ENCODE data around the gene SELL. TPM values are rescaled to one million over a fixed set of nuclear protein-coding genes. Genes with fewer than 3 reads are reported as not detected.

SELL gene
- total and polyA plus RNA-seq, 10 of the 15 experiments (the other 5 are each of a cell fraction or from before 2014, with no cell fraction given): 31.8 to 66.0 (median 50.9) TPM

GRCh38 chr1:169711469-169712308 lies at the start of gene SELL (continued):
- TF ChIP-seq ZNF384 (IDR thresholded peaks at IDR 0.05; ENCODE audit: borderline replicate concordance, low read depth, low read length) (no peak), CREB1 (IDR thresholded peaks at IDR 0.05; ENCODE audit: low read depth) (no peak), RELA (IDR thresholded peaks at IDR 0.05; ENCODE audit: borderline replicate concordance, partially characterized antibody) (no peak), CBX3 (IDR thresholded peaks at IDR 0.05; ENCODE audit: borderline replicate concordance, low read depth) (no peak), CBFB (IDR thresholded peaks at IDR 0.05; ENCODE audit: low read depth) (no peak), CHD2 (IDR thresholded peaks at IDR 0.05; ENCODE audit: borderline replicate concordance, low read depth, low read length) (0 out of 2 replicates have a peak, but pooled peaks have one; percentile 15), EP300 (IDR thresholded peaks at IDR 0.05; ENCODE audit: borderline replicate concordance in 1 of 2, control insufficient read depth in 1 of 2, low read depth in 2 of 2, low read length in 2 of 2) (no peak), YBX1 (IDR thresholded peaks at IDR 0.05) (peak; percentile 75; the same call in 1 of the 2 replicates), PAX5 (IDR thresholded peaks at IDR 0.05; ENCODE audit: borderline replicate concordance, low read depth, low read length) (no peak), ZZZ3 (IDR thresholded peaks at IDR 0.05; ENCODE audit: control insufficient read depth, insufficient read length, low read depth) (no peak), IRF4 (IDR thresholded peaks at IDR 0.05; ENCODE audit: low read depth, low read length) (peak; percentile 62; the same call in 1 of the 2 replicates), SREBF2 (IDR thresholded peaks at IDR 0.05; ENCODE audit: low read length) (no peak), SPI1 (IDR thresholded peaks at IDR 0.05; ENCODE audit: borderline replicate concordance, insufficient read depth, low read depth, low read length) (peak; percentile 57; the same call in 1 of the 2 replicates), NBN (IDR thresholded peaks at IDR 0.05) (peak; percentile 93), ETV6 (conservative IDR thresholded peaks at IDR 0.05 in 1 of 2, IDR thresholded peaks at IDR 0.05 in 1 of 2; ENCODE audit: borderline replicate concordance in 1 of 2, low read depth in 1 of 2) (peak in 1 of 2 experiments; percentile 25; a peak in 1 of 4 replicates), MYC (IDR thresholded peaks at IDR 0.05; ENCODE audit: insufficient read depth, insufficient read length, insufficient replicate concordance, low read length, severe bottlenecking) (no peak), SUZ12 (IDR thresholded peaks at IDR 0.05; ENCODE audit: unreplicated experiment) (no peak), RUNX3 (IDR thresholded peaks at IDR 0.05; ENCODE audit: low read length) (0 out of 2 replicates have a peak, but pooled peaks have one; percentile 4), STAT1 (conservative IDR thresholded peaks at IDR 0.05) (no peak), SMARCA5 (IDR thresholded peaks at IDR 0.05) (peak; percentile 16; the same call in 1 of the 2 replicates), NR2C2 (IDR thresholded peaks at IDR 0.05; ENCODE audit: borderline replicate concordance, control insufficient read depth, insufficient read length, low read depth) (no peak)
- TF ChIP-seq, protein P1, sequence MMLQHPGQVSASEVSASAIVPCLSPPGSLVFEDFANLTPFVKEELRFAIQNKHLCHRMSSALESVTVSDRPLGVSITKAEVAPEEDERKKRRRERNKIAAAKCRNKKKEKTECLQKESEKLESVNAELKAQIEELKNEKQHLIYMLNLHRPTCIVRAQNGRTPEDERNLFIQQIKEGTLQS (IDR thresholded peaks at IDR 0.05; ENCODE audit: borderline replicate concordance, extremely low read depth, low read depth, low read length): no peak
- TF ChIP-seq, protein P2, sequence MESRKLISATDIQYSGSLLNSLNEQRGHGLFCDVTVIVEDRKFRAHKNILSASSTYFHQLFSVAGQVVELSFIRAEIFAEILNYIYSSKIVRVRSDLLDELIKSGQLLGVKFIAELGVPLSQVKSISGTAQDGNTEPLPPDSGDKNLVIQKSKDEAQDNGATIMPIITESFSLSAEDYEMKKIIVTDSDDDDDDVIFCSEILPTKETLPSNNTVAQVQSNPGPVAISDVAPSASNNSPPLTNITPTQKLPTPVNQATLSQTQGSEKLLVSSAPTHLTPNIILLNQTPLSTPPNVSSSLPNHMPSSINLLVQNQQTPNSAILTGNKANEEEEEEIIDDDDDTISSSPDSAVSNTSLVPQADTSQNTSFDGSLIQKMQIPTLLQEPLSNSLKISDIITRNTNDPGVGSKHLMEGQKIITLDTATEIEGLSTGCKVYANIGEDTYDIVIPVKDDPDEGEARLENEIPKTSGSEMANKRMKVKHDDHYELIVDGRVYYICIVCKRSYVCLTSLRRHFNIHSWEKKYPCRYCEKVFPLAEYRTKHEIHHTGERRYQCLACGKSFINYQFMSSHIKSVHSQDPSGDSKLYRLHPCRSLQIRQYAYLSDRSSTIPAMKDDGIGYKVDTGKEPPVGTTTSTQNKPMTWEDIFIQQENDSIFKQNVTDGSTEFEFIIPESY (IDR thresholded peaks at IDR 0.05): no peak
- TF ChIP-seq, protein P3, sequence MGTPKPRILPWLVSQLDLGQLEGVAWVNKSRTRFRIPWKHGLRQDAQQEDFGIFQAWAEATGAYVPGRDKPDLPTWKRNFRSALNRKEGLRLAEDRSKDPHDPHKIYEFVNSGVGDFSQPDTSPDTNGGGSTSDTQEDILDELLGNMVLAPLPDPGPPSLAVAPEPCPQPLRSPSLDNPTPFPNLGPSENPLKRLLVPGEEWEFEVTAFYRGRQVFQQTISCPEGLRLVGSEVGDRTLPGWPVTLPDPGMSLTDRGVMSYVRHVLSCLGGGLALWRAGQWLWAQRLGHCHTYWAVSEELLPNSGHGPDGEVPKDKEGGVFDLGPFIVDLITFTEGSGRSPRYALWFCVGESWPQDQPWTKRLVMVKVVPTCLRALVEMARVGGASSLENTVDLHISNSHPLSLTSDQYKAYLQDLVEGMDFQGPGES (IDR thresholded peaks at IDR 0.05): no peak; the same call in 1 of the 2 replicates
- TF ChIP-seq, protein P4, sequence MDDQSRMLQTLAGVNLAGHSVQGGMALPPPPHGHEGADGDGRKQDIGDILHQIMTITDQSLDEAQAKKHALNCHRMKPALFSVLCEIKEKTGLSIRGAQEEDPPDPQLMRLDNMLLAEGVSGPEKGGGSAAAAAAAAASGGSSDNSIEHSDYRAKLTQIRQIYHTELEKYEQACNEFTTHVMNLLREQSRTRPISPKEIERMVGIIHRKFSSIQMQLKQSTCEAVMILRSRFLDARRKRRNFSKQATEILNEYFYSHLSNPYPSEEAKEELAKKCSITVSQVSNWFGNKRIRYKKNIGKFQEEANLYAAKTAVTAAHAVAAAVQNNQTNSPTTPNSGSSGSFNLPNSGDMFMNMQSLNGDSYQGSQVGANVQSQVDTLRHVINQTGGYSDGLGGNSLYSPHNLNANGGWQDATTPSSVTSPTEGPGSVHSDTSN (IDR thresholded peaks at IDR 0.05; ENCODE audit: insufficient replicate concordance, low read depth, low read length): no peak

Data from GM12878 (cell line).